ENCODE measurements around the gene PCLAF. TPM values are rescaled to one million over a fixed set of nuclear protein-coding genes. Genes with fewer than 3 reads are reported as not detected.

Gene PCLAF
- polyA plus RNA-seq, 3 donors, result not detected

- TF ChIP-seq, protein P1, sequence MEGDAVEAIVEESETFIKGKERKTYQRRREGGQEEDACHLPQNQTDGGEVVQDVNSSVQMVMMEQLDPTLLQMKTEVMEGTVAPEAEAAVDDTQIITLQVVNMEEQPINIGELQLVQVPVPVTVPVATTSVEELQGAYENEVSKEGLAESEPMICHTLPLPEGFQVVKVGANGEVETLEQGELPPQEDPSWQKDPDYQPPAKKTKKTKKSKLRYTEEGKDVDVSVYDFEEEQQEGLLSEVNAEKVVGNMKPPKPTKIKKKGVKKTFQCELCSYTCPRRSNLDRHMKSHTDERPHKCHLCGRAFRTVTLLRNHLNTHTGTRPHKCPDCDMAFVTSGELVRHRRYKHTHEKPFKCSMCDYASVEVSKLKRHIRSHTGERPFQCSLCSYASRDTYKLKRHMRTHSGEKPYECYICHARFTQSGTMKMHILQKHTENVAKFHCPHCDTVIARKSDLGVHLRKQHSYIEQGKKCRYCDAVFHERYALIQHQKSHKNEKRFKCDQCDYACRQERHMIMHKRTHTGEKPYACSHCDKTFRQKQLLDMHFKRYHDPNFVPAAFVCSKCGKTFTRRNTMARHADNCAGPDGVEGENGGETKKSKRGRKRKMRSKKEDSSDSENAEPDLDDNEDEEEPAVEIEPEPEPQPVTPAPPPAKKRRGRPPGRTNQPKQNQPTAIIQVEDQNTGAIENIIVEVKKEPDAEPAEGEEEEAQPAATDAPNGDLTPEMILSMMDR (IDR thresholded peaks at IDR 0.05), result no peak
- no peaks in the 10 kb centered on the region for H3K27me3 ChIP-seq (ENCODE audit: control insufficient read depth in 2 of 2, insufficient read depth in 2 of 2, low read length in 2 of 2)
- intact Hi-C loops (cut with micrococcal nuclease), result no loop called here
- H3K9me3 ChIP-seq (replicated peaks in 1 of 2; ENCODE audit: control insufficient read depth in 1 of 2, insufficient read depth in 1 of 2, low read length in 2 of 2), result no peaks in the 10 kb centered on the region
- no peaks in the 10 kb centered on the region for H4K20me1 ChIP-seq (ENCODE audit: insufficient read depth, low read length)
- H3K36me3 ChIP-seq (replicated peaks in 1 of 2; ENCODE audit: control insufficient read depth in 1 of 2, insufficient read depth in 2 of 2, low read length in 2 of 2), result no peaks in the 10 kb centered on the region
- H3K27me3 Mint-ChIP-seq (ENCODE audit: low read depth in 3 of 3), result no peaks in the 10 kb centered on the region
- peaks cover 4 to 5% of the 10 kb centered on the region in 2 donors for H3K4me1 ChIP-seq (ENCODE audit: control insufficient read depth in 1 of 2, insufficient read depth in 2 of 2, low read length in 2 of 2)
- no peak overlapping the region for H3K9ac ChIP-seq (ENCODE audit: insufficient read depth, low read length, poor library complexity, severe bottlenecking)
- no peak overlapping the region for H3K4me3 ChIP-seq (replicated peaks in 1 of 3; ENCODE audit: low read depth in 2 of 3, low read length in 3 of 3)
- H3K27ac Mint-ChIP-seq, result peak overlapping the region in 1 of 7 donors; percentile 50
- no peak overlapping the region for H3K4me3 Mint-ChIP-seq
- no peaks in the 10 kb centered on the region for H3K9me3 Mint-ChIP-seq
- DNase-seq, result no peak
- peak overlapping the region; percentile 4 for H2AFZ ChIP-seq (ENCODE audit: insufficient read depth, low read depth, low read length, poor library complexity, severe bottlenecking)
- H3K4me2 ChIP-seq (replicated peaks; ENCODE audit: extremely low read depth, low read length, poor library complexity, severe bottlenecking), result no peak overlapping the region
- peaks cover 5 to 30% of the 10 kb centered on the region in 2 donors for H3K36me3 Mint-ChIP-seq
- no peak overlapping the region for H3K27ac ChIP-seq (ENCODE audit: low read depth in 1 of 2, low read length in 2 of 2)
- peaks cover 17% of the 10 kb centered on the region for H3K4me1 Mint-ChIP-seq
- peaks cover 5% of the 10 kb centered on the region for H3K79me2 ChIP-seq (ENCODE audit: insufficient read depth, low read length)
- 100% methylated on average over 1 of the region's 2 CpGs for WGBS (ENCODE audit: insufficient coverage)
Measured at GRCh38 chr15:64369078-64369607, 12.1 kb downstream of the PCLAF start.

DNA sequence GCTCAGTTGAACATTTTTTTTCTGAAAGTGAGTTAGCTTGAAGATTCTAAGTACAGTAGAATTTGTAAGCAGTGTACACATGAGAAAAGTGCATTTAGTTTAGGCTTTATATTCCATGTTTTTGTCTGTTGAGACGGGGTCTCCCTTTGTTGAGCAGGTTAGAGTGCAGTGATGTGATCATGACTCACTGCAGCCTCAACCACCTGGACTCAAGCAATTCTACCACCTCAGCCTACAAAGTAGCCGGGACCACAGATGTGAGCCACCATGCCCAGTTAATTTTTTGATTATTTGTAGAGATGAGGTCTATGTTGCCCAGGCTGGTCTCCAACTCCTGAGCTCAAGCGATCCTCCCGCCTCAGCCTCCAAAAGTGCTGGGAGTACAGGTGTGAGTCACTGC lies 20.0 kb downstream of the PCLAF start:
- Mint-ChIP-seq H3K4me3 (no peak overlapping the region), H3K27me3 (ENCODE audit: low read depth in 3 of 3) (no peaks in the 10 kb centered on the region), H3K36me3 (peaks cover 0 to 8% of the 10 kb centered on the region in 2 donors), H3K4me1 (peaks cover 3% of the 10 kb centered on the region), H3K27ac (no peak overlapping the region), H3K9me3 (no peaks in the 10 kb centered on the region)
- TF ChIP-seq, protein P1 (IDR thresholded peaks at IDR 0.05), result no peak
- no peaks in the 10 kb centered on the region for H3K79me2 ChIP-seq (ENCODE audit: insufficient read depth, low read length)
- intact Hi-C loops (cut with micrococcal nuclease), result no loop called here
- H3K4me2 ChIP-seq (replicated peaks; ENCODE audit: extremely low read depth, low read length, poor library complexity, severe bottlenecking), result no peak overlapping the region
- no peak overlapping the region for H3K9ac ChIP-seq (ENCODE audit: insufficient read depth, low read length, poor library complexity, severe bottlenecking)
- no peak overlapping the region for H2AFZ ChIP-seq (ENCODE audit: insufficient read depth, low read depth, low read length, poor library complexity, severe bottlenecking)
- H3K27me3 ChIP-seq (ENCODE audit: control insufficient read depth in 2 of 2, insufficient read depth in 2 of 2, low read length in 2 of 2), result no peaks in the 10 kb centered on the region
- H3K4me1 ChIP-seq (ENCODE audit: control insufficient read depth in 1 of 2, insufficient read depth in 2 of 2, low read length in 2 of 2), result peaks cover 4 to 6% of the 10 kb centered on the region in 2 donors
- no peaks in the 10 kb centered on the region for H4K20me1 ChIP-seq (ENCODE audit: insufficient read depth, low read length)
- H3K36me3 ChIP-seq (replicated peaks in 1 of 2; ENCODE audit: control insufficient read depth in 1 of 2, insufficient read depth in 2 of 2, low read length in 2 of 2), result no peaks in the 10 kb centered on the region
- WGBS (ENCODE audit: insufficient coverage), result 100% methylated on average over 2 of the region's 4 CpGs
- no peak overlapping the region for H3K4me3 ChIP-seq (replicated peaks in 1 of 3; ENCODE audit: low read depth in 2 of 3, low read length in 3 of 3)
- no peak overlapping the region for H3K27ac ChIP-seq (ENCODE audit: low read depth in 1 of 2, low read length in 2 of 2)
- no peaks in the 10 kb centered on the region for H3K9me3 ChIP-seq (replicated peaks in 1 of 2; ENCODE audit: control insufficient read depth in 1 of 2, insufficient read depth in 1 of 2, low read length in 2 of 2)
- DNase-seq, result no peak

All from CD14-positive monocyte (primary cell).